PC-9 (cell line): ENCODE measurements around the gene TADA3. TPM values are rescaled to one million over a fixed set of nuclear protein-coding genes. Genes with fewer than 3 reads are reported as not detected.

Experiments used
- BruUV-seq: library from RNA; stranded (reverse); fragments of 400-500 nt; replicated peaks from 2 replicates; lab custom pipeline; 2021; lab: Mats Ljungman, UMichigan
- CTCF ChIA-PET: fragments of 300-600 bp; sonication (Branson Sonifier 250); formaldehyde crosslinking; loops from one replicate; lab custom pipeline; 2022; ENCODE audit warnings: antibody characterized with exemption; lab: Charles Lee
- POLR2A ChIA-PET: fragments of 300-600 bp; sonication (Branson Sonifier 250); formaldehyde crosslinking; loops from one replicate; lab custom pipeline; 2022; ENCODE audit warnings: antibody characterized with exemption; ENCODE audit not compliant: unreplicated experiment; lab: Charles Lee
- DNase-seq, 2 experiments: peaks; one replicate each; pipeline versions ENCODE4 v3.0.0 to v3.0.0-alpha.2; 2015 to 2022; ENCODE audit warnings: mixed read lengths in 1 of 2
- H2AFZ ChIP-seq: fragments of 200-600 bp; sonication (generic); 2 replicates; pipeline ENCODE4 v1.8.1; 2017; ENCODE audit warnings: antibody characterized with exemption
- H3F3A ChIP-seq: fragments of 200-600 bp; sonication (generic); 2 replicates; pipeline ENCODE4 v1.8.1; 2017; ENCODE audit warnings: antibody characterized with exemption, mild to moderate bottlenecking, low read depth; ENCODE audit not compliant: insufficient read depth
- H3K27ac ChIP-seq: fragments of 200-600 bp; sonication (generic); 2 replicates; pipeline ENCODE4 v1.6.1; 2016; ENCODE audit warnings: mixed run types
- H3K27me3 ChIP-seq: fragments of 200-600 bp; sonication (generic); 2 replicates; pipeline ENCODE4 v1.6.1; 2016; ENCODE audit warnings: low read depth, mixed run types; ENCODE audit not compliant: insufficient read depth
- H3K36me3 ChIP-seq: fragments of 200-600 bp; sonication (generic); 2 replicates; pipeline ENCODE4 v1.6.1; 2016; ENCODE audit warnings: low read depth, mixed run types
- H3K4me1 ChIP-seq: fragments of 200-600 bp; sonication (generic); replicated peaks from 2 replicates; pipeline ENCODE4 v1.6.1; 2016; ENCODE audit warnings: mixed run types; ENCODE audit not compliant: insufficient read depth
- H3K4me2 ChIP-seq: fragments of 200-600 bp; sonication (generic); 2 replicates; pipeline ENCODE4 v1.6.1; 2017; ENCODE audit warnings: mixed run types
- H3K4me3 ChIP-seq: fragments of 200-600 bp; sonication (generic); 2 replicates; pipeline ENCODE4 v1.6.1; 2016; ENCODE audit warnings: mixed run types
- H3K79me2 ChIP-seq: fragments of 200-600 bp; sonication (generic); 2 replicates; pipeline ENCODE4 v1.6.1; 2017; ENCODE audit warnings: low read depth, mixed run types
- H3K9me2 ChIP-seq: fragments of 200-600 bp; sonication (generic); 2 replicates; pipeline ENCODE4 v1.8.1; 2017; ENCODE audit warnings: mild to moderate bottlenecking; ENCODE audit not compliant: insufficient read depth
- H3K9me3 ChIP-seq: fragments of 200-600 bp; sonication (generic); 2 replicates; pipeline ENCODE4 v1.8.1; 2016; ENCODE audit warnings: low read depth; ENCODE audit not compliant: insufficient read depth
- H4K20me1 ChIP-seq: fragments of 200-600 bp; sonication (generic); 2 replicates; pipeline ENCODE4 v1.8.1; 2017; ENCODE audit not compliant: insufficient read depth
- CTCF ChIP-seq: fragments of 200-600 bp; sonication (generic); conservative IDR thresholded peaks from 2 replicates; pipeline ENCODE4 v1.6.1; 2017; ENCODE audit warnings: mixed run types, antibody characterized with exemption, mild to moderate bottlenecking, moderate library complexity
- EZH2 ChIP-seq: fragments of 200-600 bp; sonication (generic); IDR thresholded peaks from 2 replicates; pipeline ENCODE4 v1.8.0; 2017; ENCODE audit warnings: antibody characterized with exemption, low read depth
- intact Hi-C: fragments of 100-400 bp; cut with micrococcal nuclease; formaldehyde crosslinking; loops from one replicate; pipeline ENCODE4 v1.10.0; 2022; ENCODE audit not compliant: unreplicated experiment
- total RNA-seq: library from RNA; stranded (reverse); gene quantifications from 2 replicates; pipeline ENCODE4 v1.2.3, GENCODE V29; 2021

Gene TADA3
- total RNA-seq, 1 experiment from 2014 or later, result 72.4 TPM

- Histone ChIP-seq H2AFZ (no peak overlapping the region), H3K27me3 (no peaks in the 10 kb centered on the region), H3K27ac (no peak overlapping the region), H3K4me1 (peaks cover 14% of the 10 kb centered on the region), H3F3A (peaks cover 20% of the 10 kb centered on the region), H3K4me2 (no peak overlapping the region), H3K9me2 (no peaks in the 10 kb centered on the region), H3K36me3 (0 out of 2 replicates have a peak, but pooled peaks cover 10% of the 10 kb centered on the region), H3K9me3 (no peaks in the 10 kb centered on the region), H3K4me3 (no peak overlapping the region), H3K79me2 (peaks cover 10% of the 10 kb centered on the region; the same call in 1 of the 2 replicates), H4K20me1 (no peaks in the 10 kb centered on the region)
- TF ChIP-seq CTCF (no peak), EZH2 (no peak)
- CTCF ChIA-PET, result no interaction called here
- BruUV-seq, result no TSS peak
- POLR2A ChIA-PET, result interaction anchor here (0.6 kb wide), 1 partner anchor 61 kb away, joined by 3 read pairs; no protein-coding TSS in a partner anchor
- no peak for DNase-seq
- intact Hi-C loops, result loop anchor here (10.0 kb wide), 1 partner anchor 578 kb away; the partner anchor contains the start of gene SEC13
These were observed 45.0 kb downstream of the TADA3 start for GRCh38 chr3:9747267-9747666.

GRCh38 chr3:9746330-9746729 lies 45.9 kb downstream of the TADA3 start:
- TF ChIP-seq CTCF, result no peak
- Histone ChIP-seq H3K27me3 (no peaks in the 10 kb centered on the region), H2AFZ (no peak overlapping the region), H3K79me2 (peaks cover 8% of the 10 kb centered on the region; the same call in 1 of the 2 replicates), H3K27ac (no peak overlapping the region), H3K4me1 (peaks cover 14% of the 10 kb centered on the region), H3K9me2 (no peaks in the 10 kb centered on the region), H3K9me3 (no peaks in the 10 kb centered on the region), H4K20me1 (no peaks in the 10 kb centered on the region), H3K4me3 (no peak overlapping the region), H3K4me2 (no peak overlapping the region), H3K36me3 (0 out of 2 replicates have a peak, but pooled peaks cover 6% of the 10 kb centered on the region), H3F3A (peaks cover 20% of the 10 kb centered on the region)
- BruUV-seq, result no TSS peak
- intact Hi-C loops, result loop anchor here (10.0 kb wide), 1 partner anchor 578 kb away; the partner anchor contains the start of gene SEC13
- CTCF ChIA-PET, result no interaction called here
- DNase-seq, result no peak
- POLR2A ChIA-PET, result interaction anchor here (0.6 kb wide), 1 partner anchor 62 kb away, joined by 3 read pairs; no protein-coding TSS in a partner anchor

- CTCF ChIA-PET, result no interaction called here
- peaks cover under 1% of the 10 kb centered on the region; the same call in 1 of the 2 replicates for H3K79me2 ChIP-seq
- H3K9me2 ChIP-seq, result no peaks in the 10 kb centered on the region
- BruUV-seq, result no TSS peak
- peaks cover 2% of the 10 kb centered on the region; the same call in 1 of the 2 replicates for H4K20me1 ChIP-seq
- H3K9me3 ChIP-seq, result no peaks in the 10 kb centered on the region
- no peak overlapping the region for H3K4me2 ChIP-seq
- intact Hi-C loops, result loop anchor here (10.0 kb wide), 1 partner anchor 579 kb away; the partner anchor contains the start of gene SEC13
- no peak for DNase-seq
- no peak for TF ChIP-seq CTCF
- no peak for TF ChIP-seq EZH2
- peaks cover 7% of the 10 kb centered on the region for H3K4me1 ChIP-seq
- H3F3A ChIP-seq, result peaks cover 20% of the 10 kb centered on the region
- H3K27ac ChIP-seq, result no peak overlapping the region
- H3K4me3 ChIP-seq, result no peak overlapping the region
- H3K36me3 ChIP-seq, result 0 out of 2 replicates have a peak, but pooled peaks cover 9% of the 10 kb centered on the region
- no peak overlapping the region for H2AFZ ChIP-seq
- POLR2A ChIA-PET, result no interaction called here
- H3K27me3 ChIP-seq, result no peaks in the 10 kb centered on the region
These were observed 46.8 kb downstream of the TADA3 start for GRCh38 chr3:9745521-9745920.
